Left kidney (tissue), 8 donors: ENCODE results near the gene USP47. TPM values are rescaled to one million over a fixed set of nuclear protein-coding genes. Genes with fewer than 3 reads are reported as not detected.

Experiments
- DNase-seq: peaks from one replicate; pipeline ENCODE4 v3.0.0-alpha.2; 2013
- long read RNA-seq, 8 donors: transcript quantifications; one replicate each; lab custom pipeline, GENCODE V29; 2026
- polyA plus RNA-seq: library from polyadenylated mRNA; unstranded; fragments of 120-200 nt; gene quantifications from one replicate; pipeline ENCODE4 v1.2.1, GENCODE V29; 2013; ENCODE audit not compliant: insufficient read length

Gene USP47, protein sequence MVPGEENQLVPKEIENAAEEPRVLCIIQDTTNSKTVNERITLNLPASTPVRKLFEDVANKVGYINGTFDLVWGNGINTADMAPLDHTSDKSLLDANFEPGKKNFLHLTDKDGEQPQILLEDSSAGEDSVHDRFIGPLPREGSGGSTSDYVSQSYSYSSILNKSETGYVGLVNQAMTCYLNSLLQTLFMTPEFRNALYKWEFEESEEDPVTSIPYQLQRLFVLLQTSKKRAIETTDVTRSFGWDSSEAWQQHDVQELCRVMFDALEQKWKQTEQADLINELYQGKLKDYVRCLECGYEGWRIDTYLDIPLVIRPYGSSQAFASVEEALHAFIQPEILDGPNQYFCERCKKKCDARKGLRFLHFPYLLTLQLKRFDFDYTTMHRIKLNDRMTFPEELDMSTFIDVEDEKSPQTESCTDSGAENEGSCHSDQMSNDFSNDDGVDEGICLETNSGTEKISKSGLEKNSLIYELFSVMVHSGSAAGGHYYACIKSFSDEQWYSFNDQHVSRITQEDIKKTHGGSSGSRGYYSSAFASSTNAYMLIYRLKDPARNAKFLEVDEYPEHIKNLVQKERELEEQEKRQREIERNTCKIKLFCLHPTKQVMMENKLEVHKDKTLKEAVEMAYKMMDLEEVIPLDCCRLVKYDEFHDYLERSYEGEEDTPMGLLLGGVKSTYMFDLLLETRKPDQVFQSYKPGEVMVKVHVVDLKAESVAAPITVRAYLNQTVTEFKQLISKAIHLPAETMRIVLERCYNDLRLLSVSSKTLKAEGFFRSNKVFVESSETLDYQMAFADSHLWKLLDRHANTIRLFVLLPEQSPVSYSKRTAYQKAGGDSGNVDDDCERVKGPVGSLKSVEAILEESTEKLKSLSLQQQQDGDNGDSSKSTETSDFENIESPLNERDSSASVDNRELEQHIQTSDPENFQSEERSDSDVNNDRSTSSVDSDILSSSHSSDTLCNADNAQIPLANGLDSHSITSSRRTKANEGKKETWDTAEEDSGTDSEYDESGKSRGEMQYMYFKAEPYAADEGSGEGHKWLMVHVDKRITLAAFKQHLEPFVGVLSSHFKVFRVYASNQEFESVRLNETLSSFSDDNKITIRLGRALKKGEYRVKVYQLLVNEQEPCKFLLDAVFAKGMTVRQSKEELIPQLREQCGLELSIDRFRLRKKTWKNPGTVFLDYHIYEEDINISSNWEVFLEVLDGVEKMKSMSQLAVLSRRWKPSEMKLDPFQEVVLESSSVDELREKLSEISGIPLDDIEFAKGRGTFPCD (N-terminal part only)
- 107 TPM for polyA plus RNA-seq
- long read RNA-seq, donor 1, full-length matches to known transcripts: 6 of 83 reads
- long read RNA-seq, donor 1, partial matches to known transcripts: 77 of 83 reads
- long read RNA-seq, donor 1, other reads (novel, unspliced or antisense): 0 of 83 reads
- long read RNA-seq, donor 2, full-length matches to known transcripts: 6 of 21 reads
- long read RNA-seq, donor 2, partial matches to known transcripts: 15 of 21 reads
- long read RNA-seq, donor 2, other reads (novel, unspliced or antisense): 0 of 21 reads
- long read RNA-seq, donor 3, full-length matches to known transcripts: 1 of 29 reads
- long read RNA-seq, donor 3, partial matches to known transcripts: 28 of 29 reads
- long read RNA-seq, donor 3, other reads (novel, unspliced or antisense): 0 of 29 reads
- long read RNA-seq, donor 4: 0 reads
- long read RNA-seq, donor 5, full-length matches to known transcripts: 7 of 108 reads
- long read RNA-seq, donor 5, partial matches to known transcripts: 101 of 108 reads
- long read RNA-seq, donor 5, other reads (novel, unspliced or antisense): 0 of 108 reads
- long read RNA-seq, donor 6, full-length matches to known transcripts: 6 of 19 reads
- long read RNA-seq, donor 6, partial matches to known transcripts: 13 of 19 reads
- long read RNA-seq, donor 6, other reads (novel, unspliced or antisense): 0 of 19 reads
- long read RNA-seq, donor 7, full-length matches to known transcripts: 6 of 23 reads
- long read RNA-seq, donor 7, partial matches to known transcripts: 17 of 23 reads
- long read RNA-seq, donor 7, other reads (novel, unspliced or antisense): 0 of 23 reads
- long read RNA-seq, donor 8, full-length matches to known transcripts: 1 of 1 reads
- long read RNA-seq, donor 8, partial matches to known transcripts: 0 of 1 reads
- long read RNA-seq, donor 8, other reads (novel, unspliced or antisense): 0 of 1 reads

GRCh38 chr11:11841723-11842420, at the start of gene USP47:
USP47 (plus strand) TSS chr11:11841972; CDS start chr11:11842186, 214 bp downstream.
- DNase-seq: peak; percentile 88

GRCh38 chr11:11793073-11793472, 48.7 kb upstream of the USP47 start:
- DNase-seq: no peak

- DNase-seq: peak; percentile 71
Observed at GRCh38 chr11:11798586-11799438, 43.0 kb upstream of the USP47 start.

GRCh38 chr11:11805228-11805627, 36.5 kb upstream of the USP47 start:
- no peak for DNase-seq

GRCh38 chr11:11806074-11806473, 35.7 kb upstream of the USP47 start:
- DNase-seq: no peak

DNA sequence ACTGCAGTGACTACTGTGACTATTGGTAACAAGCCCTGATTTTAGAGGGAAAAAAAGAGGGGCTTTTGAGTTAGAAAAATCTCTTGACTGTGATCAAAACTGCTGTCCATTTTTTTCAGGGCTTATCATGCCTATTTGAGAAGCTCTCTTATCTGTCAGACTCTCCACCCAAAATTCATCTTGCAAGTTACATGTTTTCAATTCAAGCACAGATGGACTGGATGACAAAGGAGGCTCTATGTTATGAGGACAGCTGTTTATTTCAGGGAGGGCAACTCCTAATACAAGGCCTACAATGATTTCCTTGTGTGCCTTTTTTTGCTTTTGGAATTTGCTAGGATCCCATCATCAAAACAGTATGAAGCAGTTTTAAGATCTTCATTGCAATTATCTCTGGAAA, 35.2 kb upstream of the USP47 start:
- DNase-seq: no peak

GRCh38 chr11:11807811-11808782, 33.7 kb upstream of the USP47 start:
- DNase-seq: no peak

- DNase-seq: peak; percentile 25
Observed at GRCh38 chr11:11808992-11809615, 32.7 kb upstream of the USP47 start.

- no peak for DNase-seq
Observed at GRCh38 chr11:11810764-11811726, 30.7 kb upstream of the USP47 start.

DNA sequence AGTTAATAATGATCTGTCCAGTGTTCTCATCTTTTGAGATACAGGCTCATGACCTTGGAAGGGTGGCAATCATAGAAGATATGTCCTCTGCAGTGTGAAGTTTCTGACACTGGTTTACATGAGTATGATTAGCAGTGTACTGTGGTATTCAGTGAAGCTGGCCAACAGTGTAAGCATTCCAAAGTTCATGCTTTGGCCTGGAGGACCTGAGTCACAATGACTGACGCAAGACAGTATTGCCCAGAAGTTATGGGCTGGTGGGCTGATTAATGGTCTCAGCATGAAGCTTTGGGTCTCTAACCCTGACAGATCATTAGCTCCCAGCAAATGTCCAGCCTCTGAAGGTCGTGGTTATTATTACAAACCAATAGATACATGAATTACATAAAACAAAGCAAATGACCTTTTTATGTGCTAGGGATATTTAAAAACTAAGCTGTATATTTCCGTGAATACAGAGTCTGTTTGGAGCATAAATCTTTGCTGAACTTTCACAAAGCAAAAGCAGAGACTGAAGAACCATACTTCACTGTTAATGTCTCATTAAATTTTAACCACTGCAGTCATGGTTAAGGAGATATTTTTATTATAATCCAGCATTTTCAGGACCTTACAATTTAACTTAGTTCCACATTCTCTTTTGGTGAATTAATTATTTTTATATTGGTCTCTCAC, 28.3 kb upstream of the USP47 start:
- peak; percentile 7 for DNase-seq

DNA sequence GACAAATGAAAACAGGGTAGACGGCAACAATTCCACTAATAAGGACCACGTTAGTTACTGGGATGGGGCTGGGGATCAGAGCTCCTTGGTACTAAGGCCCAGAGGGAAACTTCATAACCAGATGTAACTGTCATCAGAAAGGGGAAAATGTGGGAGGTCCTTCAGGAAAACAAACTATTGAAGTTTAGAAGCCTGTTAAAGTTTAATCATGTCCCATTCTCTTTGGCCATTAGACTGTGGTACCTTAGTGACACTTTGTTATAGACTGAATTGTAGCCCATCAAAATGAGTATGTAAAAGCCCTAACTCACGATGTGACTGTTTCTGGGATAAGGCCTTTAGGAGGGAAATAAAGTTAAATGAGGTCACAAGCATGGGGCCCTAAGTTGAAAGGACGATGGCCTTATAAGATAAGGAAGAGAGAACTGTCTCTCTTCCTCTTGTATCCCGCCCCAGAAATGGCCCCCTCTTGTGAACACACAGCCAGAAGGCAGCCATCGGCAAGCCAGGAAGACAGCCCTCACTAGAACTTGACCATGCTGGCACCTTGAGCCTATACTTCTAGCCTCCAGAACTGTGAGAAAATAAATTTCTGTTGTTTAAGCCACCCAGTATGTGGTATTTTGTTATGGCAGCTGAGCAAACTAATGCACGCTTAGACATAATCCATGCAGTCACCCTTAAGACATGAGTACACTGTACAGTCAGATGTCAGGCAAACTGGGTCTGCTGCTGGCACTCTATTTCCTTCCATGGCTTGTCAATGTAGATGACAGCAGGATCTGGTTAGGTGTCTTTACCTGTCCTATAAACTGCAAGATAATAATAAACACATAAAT, 26.9 kb upstream of the USP47 start:
- DNase-seq: no peak

DNA sequence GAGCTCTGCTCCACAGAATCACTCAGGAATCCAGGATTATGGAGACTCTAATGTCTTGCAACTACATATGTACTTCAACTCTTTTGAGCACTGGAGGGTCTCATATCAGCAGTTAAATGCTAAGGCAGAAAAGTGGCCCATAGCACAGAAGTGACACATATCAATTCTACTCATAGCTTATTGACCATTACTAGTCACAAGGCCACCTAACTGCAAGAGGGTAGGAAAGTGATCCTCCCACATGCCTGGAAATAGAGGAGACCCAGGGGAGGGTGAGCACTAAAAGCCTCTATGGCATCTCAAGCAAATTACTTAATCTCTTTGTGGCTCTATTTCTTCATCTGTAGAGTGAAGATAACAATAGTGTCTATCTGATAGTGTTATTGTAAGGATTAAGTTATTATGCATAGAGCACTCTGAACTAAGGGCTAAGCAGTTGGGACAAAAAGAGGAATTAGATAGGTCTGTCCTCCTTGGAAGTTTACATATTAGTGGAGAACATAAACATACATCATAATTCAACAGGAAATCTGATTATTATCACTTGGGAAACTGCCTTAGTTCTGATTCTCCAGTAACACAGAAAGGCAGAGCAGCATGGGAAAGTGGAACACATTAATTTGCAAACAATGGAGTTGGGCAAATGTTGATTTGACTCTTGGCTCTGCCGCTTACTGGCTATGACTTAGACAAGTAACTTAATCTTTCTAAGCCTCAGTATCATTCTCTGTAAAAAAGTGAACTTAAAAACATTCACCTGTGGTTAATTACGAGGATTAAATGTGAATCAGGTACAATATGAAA, 25.1 kb upstream of the USP47 start:
- no peak for DNase-seq

GRCh38 chr11:11817957-11818356, 23.8 kb upstream of the USP47 start:
- DNase-seq: no peak
